KOPT-K1 (cell line): Measurements from ENCODE around the gene XRCC5.

Experiments used
- H3K27ac ChIP-seq: fragments of 200-600 bp; sonication (generic); 2 replicates; pipeline ENCODE4 v1.5.1; 2016; ENCODE audit warnings: antibody characterized with exemption, mild to moderate bottlenecking, low read depth, low read length; ENCODE audit not compliant: poor library complexity, severe bottlenecking
- H3K36me3 ChIP-seq: fragments of 200-600 bp; sonication (generic); 2 replicates; pipeline ENCODE4 v1.5.1; 2017; ENCODE audit warnings: antibody characterized with exemption, mild to moderate bottlenecking, low read length, moderate library complexity; ENCODE audit not compliant: insufficient read depth
- H3K9me3 ChIP-seq: fragments of 200-600 bp; sonication (generic); 2 replicates; pipeline ENCODE4 v1.5.1; 2017; ENCODE audit warnings: antibody characterized with exemption, low read length, mild to moderate bottlenecking; ENCODE audit not compliant: insufficient read depth, poor library complexity, severe bottlenecking

The XRCC5 gene

DNA sequence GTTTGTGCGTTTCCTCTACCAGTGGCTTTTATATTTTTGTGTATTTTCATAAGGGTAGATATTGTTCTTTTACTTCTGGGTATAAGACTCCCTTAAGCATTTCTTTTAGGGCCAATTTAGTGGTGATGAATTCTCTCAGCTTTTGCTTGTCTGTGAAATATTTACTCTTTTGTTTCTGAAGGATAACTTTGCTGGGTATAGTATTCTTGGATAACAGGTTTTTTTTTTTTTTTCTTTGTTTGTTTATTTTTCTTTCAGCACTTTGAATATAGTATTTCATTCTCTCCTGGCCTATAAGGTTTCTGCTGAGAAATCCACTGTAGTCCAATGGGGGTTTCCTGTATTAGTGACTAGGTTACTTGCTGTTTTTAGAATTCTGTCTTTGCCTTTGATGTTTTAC, 122.7 kb downstream of the XRCC5 start:
- Histone ChIP-seq H3K27ac (no peak overlapping the region), H3K9me3 (peaks cover 31% of the 10 kb centered on the region), H3K36me3 (no peaks in the 10 kb centered on the region)

DNA sequence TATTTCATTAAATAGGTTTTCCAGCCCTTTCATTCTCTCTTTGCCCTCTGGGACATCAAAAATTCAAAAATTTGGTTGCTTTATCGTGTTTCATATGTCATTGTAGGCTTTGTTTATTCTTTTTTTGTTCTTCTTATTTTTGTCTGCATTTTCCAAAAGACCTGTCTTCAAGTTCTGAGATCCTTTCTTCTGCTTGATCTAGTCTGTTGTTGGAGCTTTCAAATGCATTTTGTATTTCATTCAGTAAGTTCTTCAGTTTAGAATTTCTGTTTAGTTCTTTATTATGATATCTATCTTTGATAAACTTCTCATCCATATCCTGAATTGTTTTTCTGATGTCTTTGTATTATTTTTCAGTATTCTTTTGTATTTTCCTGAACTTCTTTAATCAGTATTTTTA, 123.6 kb downstream of the XRCC5 start:
- H3K27ac ChIP-seq, result no peak overlapping the region
- H3K36me3 ChIP-seq, result no peaks in the 10 kb centered on the region
- H3K9me3 ChIP-seq, result peaks cover 31% of the 10 kb centered on the region

DNA sequence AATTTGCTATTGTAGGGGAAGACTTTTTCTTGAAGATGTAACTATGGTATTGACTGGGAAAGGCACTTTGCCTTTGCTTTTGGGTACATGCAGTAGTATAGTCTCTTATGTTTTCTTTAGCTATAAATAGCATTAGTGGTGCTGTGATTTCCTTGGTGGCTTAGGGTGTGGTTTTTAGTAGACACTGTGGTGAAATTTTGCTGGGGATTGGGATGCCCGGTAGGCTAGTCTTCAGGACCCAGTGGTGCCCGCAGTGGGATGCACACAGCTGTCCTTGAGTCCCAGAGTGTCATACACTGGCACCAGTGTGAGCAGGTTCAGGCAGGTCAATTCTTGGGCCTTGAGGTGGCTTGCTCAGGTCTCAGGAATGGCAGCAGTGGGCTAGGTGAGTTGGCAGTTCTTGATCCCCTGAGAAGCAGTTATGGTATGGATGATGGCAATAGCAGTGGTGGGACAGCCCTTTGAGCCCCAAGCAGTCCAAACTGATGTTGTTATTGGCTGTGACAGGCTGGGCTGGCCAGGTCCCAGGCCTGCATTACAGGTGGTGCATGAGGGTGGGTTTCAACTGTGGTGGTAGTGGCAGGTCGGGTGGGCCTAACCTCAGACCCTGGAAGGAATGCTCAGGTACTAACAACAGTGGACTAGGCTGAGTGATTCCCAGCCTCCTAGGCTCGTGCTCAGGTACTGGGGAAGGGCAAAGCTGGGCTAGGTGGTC, 124.3 kb downstream of the XRCC5 start:
- Histone ChIP-seq H3K9me3 (peaks cover 31% of the 10 kb centered on the region), H3K27ac (no peak overlapping the region), H3K36me3 (no peaks in the 10 kb centered on the region)

DNA sequence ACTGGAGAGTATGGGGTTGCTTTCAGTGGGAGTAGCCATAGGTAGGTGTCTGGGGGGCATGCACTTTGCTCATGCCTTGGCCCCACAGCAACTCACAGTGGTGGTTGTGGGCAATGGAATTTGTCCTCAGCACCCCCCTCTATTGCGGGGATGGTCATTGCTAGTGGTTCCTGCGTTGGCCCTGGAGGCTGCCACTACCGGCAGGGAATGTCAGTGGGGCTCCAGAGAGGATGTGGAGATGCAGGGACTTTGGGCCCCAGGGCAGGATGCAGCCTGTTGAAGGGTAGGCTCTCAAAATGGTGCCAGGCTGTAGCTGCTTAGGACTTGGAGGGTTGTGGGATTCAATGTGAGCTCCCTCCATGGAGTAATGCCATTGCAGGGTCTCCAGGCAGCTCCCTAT, 125.0 kb downstream of the XRCC5 start:
- Histone ChIP-seq H3K27ac (no peak overlapping the region), H3K36me3 (no peaks in the 10 kb centered on the region), H3K9me3 (peaks cover 31% of the 10 kb centered on the region)

DNA sequence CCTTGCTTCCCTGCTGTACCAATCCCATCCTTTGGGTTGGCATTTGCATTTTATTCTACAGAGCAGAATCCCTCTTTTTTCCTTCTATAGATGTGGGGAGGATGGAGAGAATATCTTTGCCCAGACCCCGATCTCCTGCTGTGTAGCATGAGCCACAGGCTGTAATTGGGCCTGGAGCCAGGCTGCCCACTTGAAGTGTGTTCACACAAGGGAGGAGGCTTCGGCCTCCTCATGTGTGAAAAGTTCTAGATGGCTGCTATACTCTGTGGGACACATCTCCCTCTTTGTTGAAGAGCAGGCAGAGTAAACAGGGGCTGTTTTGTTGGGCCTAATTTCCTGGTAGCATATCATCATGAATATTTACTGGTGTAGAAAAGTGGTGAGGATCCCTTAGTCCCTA, 126.3 kb downstream of the XRCC5 start:
- H3K27ac ChIP-seq, result no peak overlapping the region
- peaks cover 31% of the 10 kb centered on the region for H3K9me3 ChIP-seq
- no peaks in the 10 kb centered on the region for H3K36me3 ChIP-seq

DNA sequence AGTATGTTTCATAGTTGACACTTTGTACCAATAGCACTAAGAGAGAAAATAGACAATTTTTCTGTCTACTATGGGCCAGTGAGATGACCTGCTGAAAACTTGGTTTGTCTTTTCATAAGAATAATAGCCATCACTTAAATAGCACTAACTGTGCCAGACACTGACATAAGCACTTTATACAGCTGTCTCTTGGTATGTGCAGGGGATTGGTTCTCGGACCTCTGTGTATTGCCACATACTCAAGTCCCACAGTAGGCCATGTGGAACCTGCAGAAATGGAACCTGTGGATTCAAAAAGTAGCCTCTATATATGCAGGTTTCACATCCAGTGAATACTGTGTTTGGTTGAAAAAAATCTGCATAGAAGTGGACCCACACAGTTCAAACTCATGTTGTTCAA, 126.7 kb downstream of the XRCC5 start:
- no peak overlapping the region for H3K27ac ChIP-seq
- peaks cover 31% of the 10 kb centered on the region for H3K9me3 ChIP-seq
- no peaks in the 10 kb centered on the region for H3K36me3 ChIP-seq

DNA sequence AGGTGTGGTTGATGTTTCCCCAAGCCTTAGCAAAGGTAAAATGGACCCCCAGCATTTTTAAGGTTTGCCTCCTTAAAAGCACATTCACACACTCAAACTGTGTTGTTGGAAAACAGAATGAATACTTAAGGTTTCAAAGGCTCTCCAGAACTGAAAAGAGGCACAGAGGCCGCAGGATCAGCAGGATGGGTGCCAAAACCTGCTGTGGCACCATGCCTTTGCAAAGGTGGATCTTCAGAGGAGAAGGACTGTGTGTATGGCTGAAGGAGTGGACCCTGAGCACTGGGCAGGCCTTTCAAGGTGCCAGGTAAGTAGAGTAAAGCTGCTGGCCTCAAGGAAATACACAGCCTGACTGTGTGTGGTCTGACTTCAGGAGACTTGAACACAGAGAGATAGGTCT, 127.3 kb downstream of the XRCC5 start:
- peaks cover 29% of the 10 kb centered on the region for H3K9me3 ChIP-seq
- no peaks in the 10 kb centered on the region for H3K36me3 ChIP-seq
- no peak overlapping the region for H3K27ac ChIP-seq

DNA sequence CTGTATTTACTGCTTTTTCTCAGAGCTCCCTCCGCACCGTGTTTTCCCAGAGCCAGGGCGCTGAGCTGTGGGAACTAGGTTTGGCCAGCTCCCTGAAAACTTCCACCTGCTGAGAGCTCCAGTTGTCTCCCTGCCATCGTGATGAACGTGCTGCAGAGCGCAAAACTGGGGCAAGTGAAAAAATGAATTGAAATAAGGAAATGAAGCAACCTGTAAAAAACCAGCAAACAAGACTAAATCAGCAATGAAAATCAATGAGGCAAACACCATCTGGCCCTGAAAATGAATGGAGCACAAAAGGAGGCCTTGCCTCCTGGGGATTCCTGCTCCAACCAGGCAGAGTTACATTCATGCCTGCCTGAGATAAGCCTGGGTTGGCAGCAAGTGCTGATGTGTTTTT, 133.2 kb downstream of the XRCC5 start:
- H3K27ac ChIP-seq, result no peak overlapping the region
- H3K9me3 ChIP-seq, result no peaks in the 10 kb centered on the region
- no peaks in the 10 kb centered on the region for H3K36me3 ChIP-seq

DNA sequence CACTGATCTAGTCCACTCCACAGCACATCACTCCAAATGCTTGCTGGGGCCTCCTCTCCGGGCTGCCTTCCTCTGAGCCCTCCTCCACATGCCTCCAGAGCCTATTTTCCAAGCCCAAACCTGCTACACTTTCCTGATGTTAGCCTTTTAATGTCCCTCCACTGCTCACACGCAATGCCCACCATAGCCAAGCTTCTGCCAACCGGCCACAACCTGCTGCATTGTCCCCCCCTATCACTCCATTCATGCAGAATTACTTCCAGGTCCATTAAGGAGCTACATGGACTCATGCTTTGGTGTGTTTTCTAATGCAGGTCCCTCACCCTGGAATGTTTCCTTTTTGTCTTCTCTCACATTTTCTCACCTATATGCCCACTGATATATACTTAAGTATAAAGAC, 133.9 kb downstream of the XRCC5 start:
- Histone ChIP-seq H3K9me3 (no peaks in the 10 kb centered on the region), H3K27ac (no peak overlapping the region)

DNA sequence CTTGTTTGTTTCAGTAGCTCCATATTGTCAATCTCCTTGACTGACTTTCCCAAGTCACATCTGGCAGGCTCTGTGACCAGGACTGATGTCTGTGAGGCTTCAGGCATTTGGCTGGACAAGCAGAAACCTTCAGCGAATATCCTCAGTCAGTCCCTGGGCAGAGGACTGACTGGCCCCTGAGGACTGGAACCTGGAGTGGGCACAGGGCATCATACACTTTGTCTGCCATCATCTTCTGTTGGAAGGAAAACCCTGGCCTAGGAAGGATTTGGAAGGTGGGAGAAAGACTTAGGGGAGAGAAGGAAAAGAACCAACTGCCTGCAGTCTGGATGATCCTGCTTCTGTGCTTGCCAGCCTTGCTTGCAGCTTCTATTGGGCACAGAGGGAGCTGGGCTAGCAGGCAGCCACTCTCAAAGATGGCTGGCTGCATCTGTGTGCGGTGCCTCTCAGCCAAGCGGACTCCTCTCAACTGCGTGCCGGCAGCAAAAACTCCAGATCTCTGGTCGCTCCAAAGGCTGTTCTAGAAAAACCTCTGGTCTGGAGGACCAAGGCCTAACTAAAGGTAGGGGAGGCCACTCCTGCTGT, 136.3 kb downstream of the XRCC5 start:
- H3K27ac ChIP-seq, result no peak overlapping the region
- no peaks in the 10 kb centered on the region for H3K36me3 ChIP-seq
- H3K9me3 ChIP-seq, result no peaks in the 10 kb centered on the region

More for the DNA sequence above, 133.9 kb downstream of the XRCC5 start:
- no peaks in the 10 kb centered on the region for H3K36me3 ChIP-seq

DNA sequence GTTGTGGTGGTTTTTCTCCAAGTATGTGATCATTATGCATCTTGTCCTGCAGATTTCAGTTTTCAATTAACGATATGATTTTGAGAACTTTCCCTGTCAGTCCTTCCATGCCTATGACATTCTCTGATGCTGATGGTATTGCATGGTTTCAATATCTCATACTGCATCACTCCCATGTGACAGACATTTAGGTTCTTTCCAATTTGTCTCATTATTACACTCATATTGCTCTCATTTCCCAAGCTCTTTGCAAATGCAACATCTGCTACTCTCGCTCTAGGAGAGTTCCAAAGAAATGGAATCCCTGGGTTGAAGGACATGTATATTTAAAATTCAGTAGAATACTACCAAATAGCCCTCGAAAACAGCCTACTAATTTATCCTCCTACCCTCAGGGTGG, 137.6 kb downstream of the XRCC5 start:
- H3K36me3 ChIP-seq, result no peaks in the 10 kb centered on the region
- no peaks in the 10 kb centered on the region for H3K9me3 ChIP-seq
- no peak overlapping the region for H3K27ac ChIP-seq
